GM12865 (cell line): ENCODE measurements around the gene PAPSS2.

Source experiments
- DNase-seq: peaks from one replicate; pipeline ENCODE4 v3.0.0; 2010; ENCODE audit warnings: low read depth
- H3K4me3 ChIP-seq: 2 replicates; pipeline ENCODE4 v1.5.1; 2011; ENCODE audit warnings: mild to moderate bottlenecking, low read depth, low read length, control low read depth
- CTCF ChIP-seq: IDR thresholded peaks from 2 replicates; pipeline ENCODE4 v1.5.1; 2011; ENCODE audit warnings: low read length, control low read depth, low read depth, inconsistent platforms; ENCODE audit not compliant: insufficient read depth; ENCODE audit errors: missing control alignments

PAPSS2 gene

DNA sequence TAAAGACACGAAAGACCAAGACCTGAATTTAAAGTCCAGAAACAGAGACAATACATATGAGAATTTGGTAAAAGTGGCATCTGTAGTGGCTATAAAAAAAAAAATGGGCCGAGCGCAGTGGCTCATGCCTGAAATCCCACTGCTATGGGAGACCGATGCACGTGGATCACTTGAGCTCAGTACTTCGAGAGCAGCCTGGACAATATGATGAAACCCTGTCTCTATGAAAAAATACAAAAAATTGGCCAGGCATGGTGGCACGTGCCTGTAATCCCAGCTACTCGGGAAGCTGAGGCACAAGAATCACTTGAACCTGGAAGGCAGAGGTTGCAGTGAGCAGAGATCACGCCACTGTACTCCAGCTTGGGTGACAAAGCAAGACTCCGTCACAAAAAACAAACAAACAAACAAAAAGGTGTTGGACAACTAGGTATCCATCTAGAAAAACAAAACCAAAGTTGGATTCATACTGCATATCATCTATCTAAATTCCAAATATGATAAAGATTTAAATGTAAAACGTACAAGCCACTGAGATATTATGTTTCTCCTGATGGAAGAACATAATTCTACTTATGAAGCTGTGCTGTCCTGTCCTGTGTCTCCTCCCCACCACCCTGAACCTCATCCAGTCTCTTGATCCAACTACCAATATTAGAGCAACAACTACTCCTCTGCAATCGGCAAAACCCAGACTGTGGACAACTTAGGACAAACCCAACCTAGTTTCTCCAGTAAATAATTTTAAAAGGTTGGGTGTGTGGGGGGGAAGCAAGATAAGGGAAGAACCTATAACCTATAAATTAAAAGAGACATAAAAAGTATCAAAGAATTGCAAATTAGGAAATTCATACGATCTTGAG, 104.6 kb downstream of the PAPSS2 start:
- H3K4me3 ChIP-seq: no peak overlapping the region
- no peak for TF ChIP-seq CTCF
- DNase-seq: no peak

GRCh38 chr10:87765666-87766376, 106.1 kb downstream of the PAPSS2 start:
- no peak overlapping the region for H3K4me3 ChIP-seq
- TF ChIP-seq CTCF: no peak
- DNase-seq: no peak

DNA sequence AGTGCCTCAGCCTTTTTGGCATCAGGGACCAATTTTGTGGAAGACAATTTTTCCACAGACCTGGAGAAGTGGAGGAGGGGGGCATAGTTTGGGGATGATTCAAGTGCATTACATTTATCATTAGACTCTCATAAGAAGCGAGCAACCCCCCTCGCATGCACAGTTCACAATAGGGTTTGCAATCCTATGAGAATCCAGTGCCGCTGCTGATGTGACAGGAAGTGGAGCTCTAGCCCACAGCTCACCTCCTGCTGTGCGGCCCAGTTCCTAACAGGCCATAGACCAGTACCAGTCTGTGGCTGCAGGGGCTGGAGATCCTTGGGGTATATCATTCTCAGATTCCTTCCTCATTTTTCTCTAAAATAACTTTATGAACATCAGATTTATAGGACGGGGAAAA, 107.6 kb downstream of the PAPSS2 start:
- TF ChIP-seq CTCF: no peak
- no peak for DNase-seq
- no peak overlapping the region for H3K4me3 ChIP-seq

- TF ChIP-seq CTCF: peak; percentile 24
- DNase-seq: peak; percentile 27
- no peak overlapping the region for H3K4me3 ChIP-seq
Measured at GRCh38 chr10:87771871-87772500, 112.3 kb downstream of the PAPSS2 start.

DNA sequence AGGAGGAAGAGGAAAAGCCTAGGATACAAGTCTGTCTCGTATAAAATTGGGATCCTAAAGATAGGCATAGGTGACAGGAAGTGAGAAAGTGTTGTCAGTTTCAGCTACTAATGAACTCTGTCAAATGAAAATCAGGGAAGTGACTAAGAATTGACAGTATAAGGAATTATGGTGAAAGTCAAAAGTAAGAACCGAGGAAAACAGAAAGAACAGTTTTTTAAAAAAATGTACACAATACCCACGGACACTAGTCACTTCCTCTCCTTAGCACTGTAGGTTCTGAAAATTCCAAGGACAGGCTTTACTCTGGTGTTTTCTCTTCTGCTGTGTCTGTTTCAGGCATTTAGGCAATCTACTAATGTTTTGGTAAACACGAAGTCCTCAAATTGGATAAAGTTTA, 116.1 kb downstream of the PAPSS2 start:
- no peak overlapping the region for H3K4me3 ChIP-seq
- TF ChIP-seq CTCF: no peak
- no peak for DNase-seq

- no peak for DNase-seq
- no peak overlapping the region for H3K4me3 ChIP-seq
- no peak for TF ChIP-seq CTCF
Measured at GRCh38 chr10:87776328-87776727, 116.7 kb downstream of the PAPSS2 start.
